22Rv1 (cell line): ENCODE results near the gene EIF4G1.

Experiments used
- CTCF ChIP-seq: fragments of 450-650 bp; IDR thresholded peaks from 2 replicates; pipeline ENCODE4 v1.5.1; 2017; ENCODE audit warnings: mild to moderate bottlenecking
- ZFX ChIP-seq: fragments of 450-650 bp; IDR thresholded peaks from 2 replicates; pipeline ENCODE4 v1.6.1; 2017; ENCODE audit warnings: antibody characterized with exemption, borderline replicate concordance

- no peak for TF ChIP-seq CTCF
- no peak for TF ChIP-seq ZFX
These were observed 24.6 kb downstream of the EIF4G1 start for GRCh38 chr3:184339001-184339400.
